Liver (tissue), 9 donors: ENCODE data around the gene TAF8. TPM values are rescaled to one million over a fixed set of nuclear protein-coding genes. Genes with fewer than 3 reads are reported as not detected.
A peak's percentile ranks its signal among the peaks of the same experiment; 100 is the strongest.

Experiments used
- DNase-seq: peaks from one replicate; pipeline ENCODE4 v3.0.0-alpha.2; 2017; ENCODE audit warnings: low spot score
- H3K27ac ChIP-seq, 2 donors: one replicate each; pipeline ENCODE4 v1.7.0; 2013; ENCODE audit warnings: inconsistent platforms in 2 of 2, low read length in 2 of 2, control low read depth in 1 of 2, low read depth in 1 of 2, mild to moderate bottlenecking in 1 of 2
- H3K27me3 ChIP-seq, 4 donors: one replicate each; pipeline versions ENCODE4 v1.6.1 to v1.7.0; 2013; ENCODE audit warnings: low read length in 3 of 4, inconsistent platforms in 1 of 4, mild to moderate bottlenecking in 1 of 4, moderate library complexity in 1 of 4; ENCODE audit not compliant: control insufficient read depth in 4 of 4, insufficient read depth in 4 of 4
- H3K36me3 ChIP-seq, 4 donors: one replicate each; pipeline versions ENCODE4 v1.6.1 to v1.7.0; 2013; ENCODE audit warnings: low read length in 3 of 4, mild to moderate bottlenecking in 3 of 4, low read depth in 1 of 4, moderate library complexity in 1 of 4; ENCODE audit not compliant: control insufficient read depth in 4 of 4, insufficient read depth in 3 of 4
- H3K4me1 ChIP-seq, 4 donors: one replicate each; pipeline versions ENCODE4 v1.6.1 to v1.7.0; 2013; ENCODE audit warnings: low read length in 3 of 4, mild to moderate bottlenecking in 3 of 4, moderate library complexity in 1 of 4; ENCODE audit not compliant: control insufficient read depth in 4 of 4, insufficient read depth in 4 of 4
- H3K4me3 ChIP-seq, 3 donors: one replicate each; pipeline versions ENCODE4 v1.6.1 to v1.7.0; 2013; ENCODE audit warnings: low read length in 3 of 3, control low read depth in 1 of 3, low read depth in 1 of 3, mild to moderate bottlenecking in 1 of 3
- H3K9ac ChIP-seq, 2 donors: one replicate each; pipeline ENCODE4 v1.7.0; 2013; ENCODE audit warnings: low read length in 2 of 2, mild to moderate bottlenecking in 2 of 2, moderate library complexity in 2 of 2, control low read depth in 1 of 2, low read depth in 1 of 2
- H3K9me3 ChIP-seq, 4 donors: one replicate each; pipeline versions ENCODE4 v1.6.1 to v1.7.0; 2013; ENCODE audit warnings: low read length in 3 of 4; ENCODE audit not compliant: control insufficient read depth in 4 of 4
- ATF3 ChIP-seq: IDR thresholded peaks from 2 replicates; pipeline ENCODE4 v1.6.1; 2016; ENCODE audit warnings: antibody characterized with exemption
- CTCF ChIP-seq: fragments of 150-350 bp; IDR thresholded peaks from 2 replicates; pipeline ENCODE4 v1.5.1; 2017; ENCODE audit warnings: improper control_type of control experiment, low read depth, low read length; ENCODE audit not compliant: missing input control
- EGR1 ChIP-seq, 2 donors: IDR thresholded peaks; 2 replicates each; pipeline ENCODE4 v1.6.1; 2016 to 2018; ENCODE audit warnings: antibody characterized with exemption in 2 of 2, low read depth in 2 of 2
- FOXA2 ChIP-seq: IDR thresholded peaks from 2 replicates; pipeline ENCODE4 v1.6.1; 2016; ENCODE audit warnings: antibody characterized with exemption
- GABPA ChIP-seq, 2 donors: IDR thresholded peaks in 1 of 2; conservative IDR thresholded peaks in 1 of 2; 2 replicates each; pipeline ENCODE4 v1.6.1; 2016; ENCODE audit warnings: antibody characterized with exemption in 2 of 2, mild to moderate bottlenecking in 1 of 2, moderate library complexity in 1 of 2
- JUND ChIP-seq, 2 donors: IDR thresholded peaks; 2 replicates each; pipeline ENCODE4 v1.6.1; 2016; ENCODE audit warnings: antibody characterized with exemption in 2 of 2
- MAX ChIP-seq: IDR thresholded peaks from 2 replicates; pipeline ENCODE4 v1.6.1; 2016; ENCODE audit warnings: antibody characterized with exemption
- NR2F2 ChIP-seq: IDR thresholded peaks from 2 replicates; pipeline ENCODE4 v1.6.1; 2016; ENCODE audit warnings: antibody characterized with exemption
- RAD21 ChIP-seq, 2 donors: IDR thresholded peaks; 2 replicates each; pipeline ENCODE4 v1.6.1; 2016; ENCODE audit warnings: antibody characterized with exemption in 2 of 2, mild to moderate bottlenecking in 2 of 2
- REST ChIP-seq: IDR thresholded peaks from 2 replicates; pipeline ENCODE4 v1.6.1; 2016; ENCODE audit warnings: antibody characterized with exemption, mild to moderate bottlenecking
- RXRA ChIP-seq, 2 donors: IDR thresholded peaks; 2 replicates each; pipeline ENCODE4 v1.6.1; 2017 to 2018; ENCODE audit warnings: antibody characterized with exemption in 2 of 2, mild to moderate bottlenecking in 1 of 2
- YY1 ChIP-seq: IDR thresholded peaks from 2 replicates; pipeline ENCODE4 v1.6.1; 2016; ENCODE audit warnings: antibody characterized with exemption, mild to moderate bottlenecking
- ZBTB33 ChIP-seq: IDR thresholded peaks from 2 replicates; pipeline ENCODE4 v1.6.1; 2016; ENCODE audit warnings: antibody characterized with exemption
- WGBS: extraction: QIAGEN DNeasy Blood & Tissue Kit; methylation state at CpG from one replicate; pipeline ENCODE4 v1.1.7; 2013; 5-methylcytosine and 5-hydroxymethylcytosine counted together
- polyA plus RNA-seq, 2 donors: library from polyadenylated mRNA; stranded (reverse) in 1 of 2; unstranded in 1 of 2; fragments of 200-250 nt in 1 of 2; fragments of >200 nt in 1 of 2; fragmentation: Nextera tagmentation in 1 of 2; extraction: Ambion mirVana in 1 of 2; gene quantifications; one replicate each; pipeline versions ENCODE4 v1.2.1 to v1.2.3, GENCODE V29; 2013 to 2015
- total RNA-seq, 2 donors: library from RNA; depleted of rRNA; stranded (reverse); fragments of >200 nt; gene quantifications; one replicate each; pipeline ENCODE4 v1.2.3, GENCODE V29; 2014
- donor health status: healthy.
- donor health status: healthy.
- donor health status: healthy.
- donor health status: healthy.
- donor health status: healthy.

The TAF8 gene
- total and polyA plus RNA-seq, 4 donors = 3.9 to 11.3 (median 7.4) TPM

GRCh38 chr6:42075159-42075838 is 25.0 kb downstream of the TAF8 start:
- no peak overlapping the region for H3K27ac ChIP-seq
- no peak overlapping the region for H3K4me3 ChIP-seq
- no peaks in the 10 kb centered on the region for H3K4me1 ChIP-seq
- peak; percentile 80 for DNase-seq
- WGBS = 42% methylated on average over 7 of the region's 7 CpGs
- H3K27me3 ChIP-seq = no peaks in the 10 kb centered on the region
- TF ChIP-seq CTCF (peak; percentile 75), NR2F2 (no peak), MAX (no peak), RAD21 (IDR thresholded peaks at IDR 0.05) (peak; percentile 88 to 93), ZBTB33 (no peak)
- peaks cover 16 to 52% (median 38%) of the 10 kb centered on the region in 4 donors for H3K36me3 ChIP-seq
- no peak overlapping the region for H3K9ac ChIP-seq
- no peaks in the 10 kb centered on the region for H3K9me3 ChIP-seq

- H3K9me3 ChIP-seq = no peaks in the 10 kb centered on the region
- 93% methylated on average over 11 of the region's 11 CpGs for WGBS
- no peak overlapping the region for H3K9ac ChIP-seq
- H3K27me3 ChIP-seq = no peaks in the 10 kb centered on the region
- no peaks in the 10 kb centered on the region for H3K4me1 ChIP-seq
- peaks cover 11 to 35% (median 25%) of the 10 kb centered on the region in 4 donors for H3K36me3 ChIP-seq
- no peak overlapping the region for H3K4me3 ChIP-seq
- H3K27ac ChIP-seq = no peak overlapping the region
- TF ChIP-seq RXRA (IDR thresholded peaks at IDR 0.05) (no peak), FOXA2 (no peak), ATF3 (no peak)
- no peak for DNase-seq
These were observed 28.1 kb downstream of the TAF8 start for GRCh38 chr6:42078386-42078785.

- Histone ChIP-seq H3K4me1 (no peaks in the 10 kb centered on the region), H3K9me3 (no peaks in the 10 kb centered on the region), H3K4me3 (no peak overlapping the region), H3K36me3 (peaks cover 11 to 25% (median 20%) of the 10 kb centered on the region in 4 donors), H3K27ac (no peak overlapping the region), H3K9ac (no peak overlapping the region), H3K27me3 (no peaks in the 10 kb centered on the region)
- DNase-seq = no peak
- 96% methylated on average over 10 of the region's 10 CpGs for WGBS
- TF ChIP-seq CTCF (no peak), NR2F2 (no peak), REST (no peak), RXRA (IDR thresholded peaks at IDR 0.05) (no peak), RAD21 (IDR thresholded peaks at IDR 0.05) (no peak), EGR1 (IDR thresholded peaks at IDR 0.05; ENCODE audit: low read depth in 2 of 2) (no peak), MAX (no peak), YY1 (no peak), JUND (IDR thresholded peaks at IDR 0.05) (no peak), FOXA2 (no peak), GABPA (IDR thresholded peaks at IDR 0.05 in 1 of 2, conservative IDR thresholded peaks at IDR 0.05 in 1 of 2) (no peak)
These were observed 29.7 kb downstream of the TAF8 start for GRCh38 chr6:42079941-42080464.
